ENCODE measurements around the gene HSPG2.

The HSPG2 gene

GRCh38 chr1:21904704-21905520, 32.2 kb downstream of the HSPG2 start:
- H3K27ac ChIP-seq = no peak overlapping the region
- TF ChIP-seq ZFX (IDR thresholded peaks at IDR 0.05; ENCODE audit: borderline replicate concordance) (no peak), CTCF (IDR thresholded peaks at IDR 0.05) (no peak)

- no peak overlapping the region for H3K27ac ChIP-seq
- TF ChIP-seq ZFX (IDR thresholded peaks at IDR 0.05; ENCODE audit: borderline replicate concordance) (no peak), CTCF (IDR thresholded peaks at IDR 0.05) (no peak)
Measured at GRCh38 chr1:21904454-21904703, 32.7 kb downstream of the HSPG2 start.

- H3K27ac ChIP-seq = no peak overlapping the region
- TF ChIP-seq ZFX (IDR thresholded peaks at IDR 0.05; ENCODE audit: borderline replicate concordance) = no peak
- no peak for TF ChIP-seq CTCF (IDR thresholded peaks at IDR 0.05)
Measured at GRCh38 chr1:21903638-21904453, 33.3 kb downstream of the HSPG2 start.

- TF ChIP-seq CTCF (IDR thresholded peaks at IDR 0.05) = no peak
- no peak for TF ChIP-seq ZFX (IDR thresholded peaks at IDR 0.05; ENCODE audit: borderline replicate concordance)
- H3K27ac ChIP-seq = no peak overlapping the region
Measured at GRCh38 chr1:21902026-21903012, 34.8 kb downstream of the HSPG2 start.

- TF ChIP-seq CTCF (IDR thresholded peaks at IDR 0.05) (no peak), ZFX (IDR thresholded peaks at IDR 0.05; ENCODE audit: borderline replicate concordance) (no peak)
- H3K27ac ChIP-seq = no peak overlapping the region
Measured at GRCh38 chr1:21901473-21901847, 35.6 kb downstream of the HSPG2 start.

GRCh38 chr1:21900766-21901472, 36.2 kb downstream of the HSPG2 start:
- no peak overlapping the region for H3K27ac ChIP-seq
- TF ChIP-seq CTCF (IDR thresholded peaks at IDR 0.05) (no peak), ZFX (IDR thresholded peaks at IDR 0.05; ENCODE audit: borderline replicate concordance) (no peak)

Data from 22Rv1 (cell line).